Endothelial cell of umbilical vein (primary cell): ENCODE results near the gene TDO2. TPM values are rescaled to one million over a fixed set of nuclear protein-coding genes. Genes with fewer than 3 reads are reported as not detected.

Experiments used
- BruUV-seq: library from RNA; stranded (reverse); fragments of 400-500 nt; replicated peaks from 2 replicates; lab custom pipeline; 2021; lab: Mats Ljungman, UMichigan
- CTCF ChIA-PET: fragments of 300-600, 350-600 bp; sonication (Branson Sonifier 250); formaldehyde crosslinking; loops from one replicate; lab custom pipeline; 2021; ENCODE audit warnings: antibody characterized with exemption, inconsistent platforms; lab: Charles Lee
- POLR2A ChIA-PET: fragments of 300-600, 350-600 bp; sonication (Branson Sonifier 250); formaldehyde crosslinking; loops from one replicate; lab custom pipeline; 2021; ENCODE audit warnings: antibody characterized with exemption, inconsistent platforms; lab: Charles Lee
- DNase-seq: peaks from one replicate; pipeline ENCODE4 v3.0.0-alpha.2; 2011; ENCODE audit warnings: low read depth, low spot score
- FAIRE-seq: peaks from 2 replicates; lab custom pipeline; 2011; peaks lifted over from hg19 to GRCh38; lab: Jason Lieb, UNC
- H2AFZ ChIP-seq: 2 replicates; pipeline ENCODE4 v1.6.0; 2012; ENCODE audit warnings: low read depth, low read length, control low read depth, inconsistent platforms
- H3K27ac ChIP-seq: 2 replicates; pipeline ENCODE4 v1.5.1; 2011; ENCODE audit warnings: low read depth, mild to moderate bottlenecking, control low read depth, low read length, moderate library complexity; ENCODE audit not compliant: insufficient read depth
- H3K27me3 ChIP-seq, 2 experiments: 2 replicates each; pipeline versions ENCODE4 v1.6.0 to v1.6.1; 2011; ENCODE audit warnings: low read length in 2 of 2, mixed read lengths in 1 of 2; ENCODE audit not compliant: control insufficient read depth in 2 of 2, insufficient read depth in 2 of 2
- H3K36me3 ChIP-seq, 2 experiments: 2 replicates in 1 of 2; 3 replicates in 1 of 2; pipeline ENCODE4 v1.5.1; 2011; ENCODE audit warnings: low read length in 2 of 2, mild to moderate bottlenecking in 1 of 2, moderate library complexity in 1 of 2; ENCODE audit not compliant: control insufficient read depth in 2 of 2, insufficient read depth in 2 of 2; ENCODE audit errors: extremely low read depth in 1 of 2
- H3K4me1 ChIP-seq: 3 replicates; pipeline ENCODE4 v1.5.1; 2011; ENCODE audit warnings: mild to moderate bottlenecking, low read length; ENCODE audit not compliant: control insufficient read depth, insufficient read depth; ENCODE audit errors: extremely low read depth
- H3K4me2 ChIP-seq: 2 replicates; pipeline ENCODE4 v1.6.1; 2011; ENCODE audit warnings: low read length, control low read depth, mixed read lengths; ENCODE audit not compliant: insufficient read depth
- H3K4me3 ChIP-seq, 3 experiments: fragments of 200-600 bp in 1 of 3; sonication (generic), shearing (Covaris generic) in 1 of 3; replicated peaks in 1 of 3; 2 replicates each; pipeline ENCODE4 v1.5.1; 2011 to 2016; ENCODE audit warnings: control low read depth in 3 of 3, low read length in 3 of 3, mild to moderate bottlenecking in 2 of 3, inconsistent platforms in 1 of 3, low read depth in 1 of 3, moderate library complexity in 1 of 3; ENCODE audit not compliant: insufficient read depth in 1 of 3
- H3K79me2 ChIP-seq: 2 replicates; pipeline ENCODE4 v1.6.0; 2012; ENCODE audit warnings: low read length, inconsistent platforms; ENCODE audit not compliant: control insufficient read depth, insufficient read depth
- H3K9ac ChIP-seq: replicated peaks from 2 replicates; pipeline ENCODE3; 2011; ENCODE audit warnings: low read length, control low read depth; ENCODE audit not compliant: insufficient read depth; ENCODE audit errors: extremely low read depth
- H3K9me1 ChIP-seq: replicated peaks from 3 replicates; pipeline ENCODE4 v1.6.0; 2011; ENCODE audit warnings: mild to moderate bottlenecking, low read length; ENCODE audit not compliant: control insufficient read depth, insufficient read depth; ENCODE audit errors: extremely low read depth
- H3K9me3 ChIP-seq: replicated peaks from 2 replicates; pipeline ENCODE4 v1.5.1; 2012; ENCODE audit warnings: low read length, inconsistent platforms; ENCODE audit not compliant: control insufficient read depth, insufficient read depth
- H4K20me1 ChIP-seq: replicated peaks from 2 replicates; pipeline ENCODE3; 2011; ENCODE audit warnings: mild to moderate bottlenecking, low read length; ENCODE audit not compliant: control insufficient read depth, insufficient read depth; ENCODE audit errors: extremely low read depth
- EZH2 ChIP-seq: IDR thresholded peaks from 2 replicates; pipeline ENCODE4 v1.6.1; 2012; ENCODE audit warnings: borderline replicate concordance, low read depth, mild to moderate bottlenecking, moderate library complexity, low read length, inconsistent platforms; ENCODE audit not compliant: severe bottlenecking
- FOS ChIP-seq: IDR thresholded peaks from 2 replicates; pipeline ENCODE4 v1.6.1; 2011; ENCODE audit warnings: mild to moderate bottlenecking, low read length, moderate library complexity, borderline replicate concordance; ENCODE audit not compliant: insufficient read depth
- GATA2 ChIP-seq: IDR thresholded peaks from 2 replicates; pipeline ENCODE4 v1.7.0; 2011; ENCODE audit warnings: low read depth, mild to moderate bottlenecking, moderate library complexity, mixed read lengths, low read length; ENCODE audit not compliant: insufficient read length, insufficient read depth
- JUN ChIP-seq: IDR thresholded peaks from 2 replicates; pipeline ENCODE4 v1.6.1; 2011; ENCODE audit warnings: borderline replicate concordance, low read depth; ENCODE audit not compliant: insufficient read length, insufficient read depth
- MYC ChIP-seq: IDR thresholded peaks from one replicate; pipeline ENCODE4 v1.6.1; 2011; ENCODE audit warnings: mild to moderate bottlenecking, low read depth, low read length
- POLR2A ChIP-seq: IDR thresholded peaks from 2 replicates; pipeline ENCODE4 v1.6.1; 2012; ENCODE audit warnings: low read depth, mild to moderate bottlenecking, control low read depth, low read length
- POLR2AphosphoS5 ChIP-seq: IDR thresholded peaks from 2 replicates; pipeline ENCODE4 v1.6.1; 2012; ENCODE audit warnings: low read depth, mild to moderate bottlenecking, control low read depth, low read length, moderate library complexity; ENCODE audit not compliant: insufficient read depth
- dilution Hi-C: fragments of 300-500 bp; cut with MboI; formaldehyde crosslinking; loops from one replicate; pipeline ENCODE4 v1.15.0; 2019; ENCODE audit warnings: low sequenced_read_pairs; ENCODE audit not compliant: extremely low pct_ligation_motif_present
- intact Hi-C: fragments of 100-400 bp; cut with micrococcal nuclease; formaldehyde crosslinking; loops from one replicate; pipeline ENCODE4 v1.10.0; 2022
- polyA plus RNA-seq, 4 experiments: library from polyadenylated mRNA; depleted of rRNA in 3 of 4; stranded (reverse) in 3 of 4; unstranded in 1 of 4; fragments of >200 nt; gene quantifications; 2 replicates each; pipeline versions ENCODE4 v1.2.1 to v1.2.3, GENCODE V29; 2011 to 2012; ENCODE audit warnings: missing spikeins in 1 of 4
- total RNA-seq: library from RNA; stranded (reverse); gene quantifications from 2 replicates; pipeline ENCODE4 v1.2.3, GENCODE V29; 2021
- TF ChIP-seq, protein P1 (sequence below), 2 donors: IDR thresholded peaks; 1 replicate in 1 of 2; 2 replicates in 1 of 2; pipeline ENCODE4 v1.5.1; 2011; ENCODE audit warnings: low read length in 2 of 2, mild to moderate bottlenecking in 2 of 2, moderate library complexity in 2 of 2, control low read depth in 1 of 2, inconsistent platforms in 1 of 2, low read depth in 1 of 2; ENCODE audit not compliant: insufficient read depth in 1 of 2; ENCODE audit errors: extremely low read depth in 1 of 2
- TF ChIP-seq, protein P2 (sequence below): IDR thresholded peaks from 2 replicates; pipeline ENCODE4 v1.6.1; 2011; ENCODE audit not compliant: insufficient read depth, insufficient read length

Gene TDO2
- total and polyA plus RNA-seq, 2 donors (not counting 3 experiments of a cell fraction or from before 2014, with no cell fraction given), result not detected

GRCh38 chr4:155935389-155935986, 32.0 kb downstream of the TDO2 start:
- TF ChIP-seq, protein P1, sequence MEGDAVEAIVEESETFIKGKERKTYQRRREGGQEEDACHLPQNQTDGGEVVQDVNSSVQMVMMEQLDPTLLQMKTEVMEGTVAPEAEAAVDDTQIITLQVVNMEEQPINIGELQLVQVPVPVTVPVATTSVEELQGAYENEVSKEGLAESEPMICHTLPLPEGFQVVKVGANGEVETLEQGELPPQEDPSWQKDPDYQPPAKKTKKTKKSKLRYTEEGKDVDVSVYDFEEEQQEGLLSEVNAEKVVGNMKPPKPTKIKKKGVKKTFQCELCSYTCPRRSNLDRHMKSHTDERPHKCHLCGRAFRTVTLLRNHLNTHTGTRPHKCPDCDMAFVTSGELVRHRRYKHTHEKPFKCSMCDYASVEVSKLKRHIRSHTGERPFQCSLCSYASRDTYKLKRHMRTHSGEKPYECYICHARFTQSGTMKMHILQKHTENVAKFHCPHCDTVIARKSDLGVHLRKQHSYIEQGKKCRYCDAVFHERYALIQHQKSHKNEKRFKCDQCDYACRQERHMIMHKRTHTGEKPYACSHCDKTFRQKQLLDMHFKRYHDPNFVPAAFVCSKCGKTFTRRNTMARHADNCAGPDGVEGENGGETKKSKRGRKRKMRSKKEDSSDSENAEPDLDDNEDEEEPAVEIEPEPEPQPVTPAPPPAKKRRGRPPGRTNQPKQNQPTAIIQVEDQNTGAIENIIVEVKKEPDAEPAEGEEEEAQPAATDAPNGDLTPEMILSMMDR (IDR thresholded peaks at IDR 0.05; ENCODE audit: extremely low read depth in 1 of 2, insufficient read depth in 1 of 2, low read depth in 1 of 2, low read length in 2 of 2), result no peak
- no peak for TF ChIP-seq MYC
- no peak for TF ChIP-seq EZH2
- TF ChIP-seq GATA2, result no peak
- no peak for TF ChIP-seq POLR2A
- TF ChIP-seq, protein P2, sequence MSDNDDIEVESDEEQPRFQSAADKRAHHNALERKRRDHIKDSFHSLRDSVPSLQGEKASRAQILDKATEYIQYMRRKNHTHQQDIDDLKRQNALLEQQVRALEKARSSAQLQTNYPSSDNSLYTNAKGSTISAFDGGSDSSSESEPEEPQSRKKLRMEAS, result no peak
- no peak for TF ChIP-seq JUN
- TF ChIP-seq POLR2AphosphoS5, result no peak
- no peak for TF ChIP-seq FOS
- BruUV-seq, result no TSS peak
- no peaks in the 10 kb centered on the region for H4K20me1 ChIP-seq
- no peaks in the 10 kb centered on the region for H3K4me1 ChIP-seq
- no peak overlapping the region for H3K4me3 ChIP-seq
- H3K9me1 ChIP-seq, result no peaks in the 10 kb centered on the region
- no peaks in the 10 kb centered on the region for H3K27me3 ChIP-seq
- no peak for DNase-seq
- H2AFZ ChIP-seq, result no peak overlapping the region
- dilution Hi-C loops (no loop called here), intact Hi-C loops (no loop called here)
- POLR2A ChIA-PET, result no interaction called here
- CTCF ChIA-PET, result no interaction called here
- H3K27ac ChIP-seq, result no peak overlapping the region
- no peak for FAIRE-seq
- no peaks in the 10 kb centered on the region for H3K9me3 ChIP-seq
- no peak overlapping the region for H3K9ac ChIP-seq
- no peaks in the 10 kb centered on the region for H3K79me2 ChIP-seq
- no peak overlapping the region for H3K4me2 ChIP-seq
- H3K36me3 ChIP-seq, result no peaks in the 10 kb centered on the region
